Measurements from ENCODE around the gene BAHD1.
A peak's percentile ranks its signal among the peaks of the same experiment; 100 is the strongest.

The BAHD1 gene

DNA sequence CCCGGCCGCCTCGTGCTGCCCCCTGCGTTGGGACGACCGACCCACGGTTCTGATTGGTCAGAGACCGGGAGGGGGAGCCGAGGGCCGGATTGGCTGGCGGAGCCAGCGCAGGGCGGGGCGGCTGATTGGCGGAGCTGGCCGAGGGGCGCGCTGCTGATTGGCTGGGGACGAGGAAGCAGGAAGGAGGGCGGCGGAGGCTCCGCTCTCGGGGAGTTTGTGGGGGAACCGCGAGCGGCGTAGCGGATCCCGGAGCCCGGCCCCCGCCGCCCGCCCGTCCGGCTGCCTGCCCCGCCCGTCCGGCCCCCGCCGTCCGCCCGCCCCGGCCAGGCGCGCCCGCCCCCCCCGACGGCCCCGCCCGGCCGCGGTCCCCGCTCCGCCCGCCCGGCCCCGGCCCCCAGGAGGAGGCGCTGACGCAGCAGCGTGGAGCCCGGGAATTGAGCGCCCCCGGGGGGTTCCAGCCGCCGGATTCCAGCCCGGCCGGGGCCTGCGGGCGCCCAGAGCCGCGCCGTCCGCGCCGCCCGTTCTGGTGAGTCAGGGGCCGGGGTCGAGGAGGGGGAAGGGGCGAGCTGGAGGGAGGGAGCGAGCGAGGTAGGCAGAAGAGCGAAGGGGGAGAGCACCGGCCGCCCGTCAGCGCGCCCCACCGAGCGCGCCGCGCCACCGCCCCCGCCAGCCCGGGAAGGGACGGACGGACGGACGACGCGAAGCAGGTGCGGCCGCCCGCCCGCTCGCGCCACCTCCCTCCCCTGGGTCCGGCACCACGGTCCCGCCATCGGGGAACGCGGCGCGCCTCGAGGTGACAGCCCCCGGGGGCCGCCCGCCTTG lies at the start of gene BAHD1:
BAHD1 (plus strand) TSS at position 211 of the 822 bp plus-strand sequence. CDS start 17,512 bp downstream, outside the sequence.
- peak; percentile 92 for DNase-seq

DNA sequence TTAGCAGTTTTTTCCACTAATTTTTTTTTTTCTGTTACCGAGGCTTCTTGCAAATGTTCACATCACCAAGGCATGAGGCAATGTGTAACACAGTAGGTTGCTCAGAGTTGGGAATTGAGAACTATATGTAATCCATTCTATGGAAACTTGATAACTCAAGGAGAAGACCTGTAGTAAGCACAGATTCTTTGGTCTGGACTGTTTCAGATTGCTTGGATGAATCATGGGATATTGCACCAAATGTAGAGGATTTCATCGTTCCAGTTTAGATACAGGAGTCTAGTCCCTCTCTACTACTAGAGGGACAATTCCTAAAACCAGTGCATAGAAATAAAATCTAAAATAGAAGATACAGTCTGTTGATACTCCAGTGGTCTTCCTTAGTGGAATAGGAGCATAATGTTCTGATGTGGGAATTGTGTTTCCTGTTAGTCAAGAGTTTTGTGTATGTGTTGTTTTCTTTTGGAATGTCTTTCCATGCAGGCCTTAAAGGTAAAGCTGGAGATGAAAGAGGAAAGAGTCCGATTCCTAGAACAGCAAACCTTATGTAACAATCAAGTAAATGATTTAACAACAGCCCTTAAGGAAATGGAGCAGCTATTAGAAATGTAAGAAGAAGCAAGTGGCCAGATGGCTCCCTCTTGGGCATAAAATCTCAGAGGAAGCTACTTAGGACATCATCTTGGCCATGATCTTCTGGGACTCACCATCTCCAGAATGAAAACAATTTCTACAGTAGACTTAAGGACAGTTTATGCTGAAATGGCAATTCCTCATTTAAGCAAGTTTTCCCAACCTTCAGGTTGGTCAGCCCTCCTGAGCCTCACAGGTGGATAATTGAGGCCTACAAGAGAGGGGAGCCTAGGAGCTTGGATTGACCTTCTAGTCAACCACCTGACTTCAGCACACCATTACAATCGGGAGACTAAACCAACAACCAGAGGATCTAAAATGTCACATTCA lies 47.5 kb upstream of the BAHD1 start:
- DNase-seq: no peak

DNA sequence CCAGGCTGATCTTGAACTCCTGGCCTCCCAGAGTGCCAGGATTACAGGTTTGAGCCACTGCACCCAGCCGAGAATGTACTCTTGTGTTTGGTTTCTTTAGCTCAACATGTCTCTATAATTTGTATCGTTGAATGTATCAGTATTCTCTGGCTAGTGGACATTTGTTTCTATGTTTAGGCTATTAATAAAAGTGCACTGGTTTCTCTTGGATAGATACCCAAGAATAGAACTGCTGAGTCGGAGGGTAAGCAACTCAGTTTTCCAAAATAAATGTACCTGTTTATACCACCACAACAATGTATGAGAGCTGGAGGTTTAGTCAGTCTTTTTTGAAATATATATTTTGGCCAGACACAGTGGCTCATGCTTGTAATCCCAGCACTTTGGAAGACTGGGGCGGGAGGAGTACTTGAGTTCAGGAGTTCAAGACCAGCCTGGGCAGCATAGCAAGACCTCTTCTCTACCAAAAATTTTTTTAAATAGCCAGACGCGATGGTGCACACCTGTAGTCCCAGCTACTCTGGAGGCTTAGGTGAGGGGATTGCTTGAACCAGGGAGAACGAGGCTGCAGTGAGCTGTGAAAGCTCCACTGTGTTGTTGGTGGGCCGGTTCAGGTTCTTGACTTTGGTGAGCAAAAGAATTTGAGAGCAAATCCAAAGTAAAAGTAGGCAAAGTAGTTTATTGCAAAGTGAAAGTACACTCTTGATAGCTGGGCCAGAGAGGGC lies 42.9 kb upstream of the BAHD1 start:
- no peak for DNase-seq

DNA sequence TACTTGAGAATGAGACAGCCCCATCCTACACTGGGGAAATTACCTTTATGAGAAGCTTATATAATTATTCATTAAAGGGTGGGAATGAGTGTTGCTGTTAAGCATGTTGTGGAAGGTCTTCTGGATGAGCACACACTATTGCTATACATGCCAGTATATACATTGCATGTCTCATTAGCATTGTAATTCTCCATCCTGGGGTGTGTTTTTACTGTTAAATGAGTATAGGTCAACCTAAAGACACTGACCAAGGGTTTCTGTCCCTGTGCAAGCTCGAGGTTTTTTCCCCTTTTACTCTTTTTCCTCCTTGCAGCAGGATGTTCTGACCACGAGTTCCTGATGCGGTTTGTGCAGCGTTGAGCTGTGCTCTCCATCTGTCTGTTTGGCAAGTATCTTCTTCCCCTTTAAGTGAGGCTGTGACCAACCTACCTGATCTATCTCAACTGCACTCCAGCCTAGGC lies 42.3 kb upstream of the BAHD1 start:
- no peak for DNase-seq

DNA sequence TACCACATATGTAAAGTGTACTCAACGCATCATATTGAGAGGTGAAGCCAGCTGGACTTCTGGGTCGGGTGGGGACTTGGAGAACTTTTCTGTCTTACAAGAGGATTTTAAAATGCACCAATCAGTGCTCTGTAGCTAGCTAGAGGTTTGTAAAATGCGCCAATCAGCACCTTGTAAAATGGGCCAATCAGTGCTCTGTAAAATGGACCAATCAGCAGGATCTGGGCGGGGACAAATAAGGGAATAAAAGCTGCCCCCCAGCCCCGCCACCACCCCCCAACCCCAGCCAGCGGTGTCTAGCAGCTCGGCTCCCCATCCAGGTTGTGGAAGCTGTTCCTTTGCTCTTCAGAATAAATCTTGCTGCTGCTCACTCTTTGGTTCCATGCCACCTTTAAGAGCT lies 41.4 kb upstream of the BAHD1 start:
- no peak for DNase-seq

DNA sequence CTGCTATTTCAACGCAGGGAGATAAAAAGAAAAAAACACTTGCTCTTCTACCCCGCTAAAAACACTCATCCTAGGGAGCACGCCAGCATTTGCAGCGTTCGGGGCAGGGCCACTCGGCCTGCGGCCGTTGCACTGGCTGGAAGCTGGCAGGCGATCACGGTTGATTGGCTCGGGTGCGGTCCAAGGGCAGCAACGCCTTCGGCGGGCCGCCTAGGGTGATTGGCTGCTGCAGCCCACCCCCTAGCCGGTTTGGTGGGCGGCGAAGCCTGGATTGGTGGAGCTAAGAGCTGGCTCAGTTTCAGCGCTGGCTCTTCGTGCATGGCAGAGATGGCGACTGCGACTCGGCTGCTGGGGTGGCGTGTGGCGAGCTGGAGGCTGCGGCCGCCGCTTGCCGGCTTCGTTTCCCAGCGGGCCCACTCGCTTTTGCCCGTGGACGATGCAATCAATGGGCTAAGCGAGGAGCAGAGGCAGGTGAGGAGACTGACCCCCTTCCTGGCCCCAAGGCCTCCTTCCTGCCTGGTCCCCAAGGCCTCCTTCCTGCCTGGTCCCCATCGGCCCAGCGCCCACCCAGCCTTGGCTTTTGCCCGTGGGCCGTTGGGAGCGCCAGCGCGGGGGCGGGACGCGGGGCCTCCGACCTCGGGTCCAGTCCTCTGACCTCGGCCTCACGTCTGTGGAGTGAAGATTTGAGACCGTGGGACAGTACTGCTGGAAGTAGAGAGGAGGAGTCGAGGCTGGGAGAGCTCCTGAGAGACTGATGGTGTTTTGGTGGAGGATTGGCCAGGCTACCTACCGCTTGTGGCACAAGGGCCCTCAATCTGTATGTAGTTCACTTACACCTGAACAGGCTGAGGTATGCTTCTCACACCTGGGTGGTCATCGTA lies 35.0 kb upstream of the BAHD1 start, which contains the start of gene IVD:
IVD (plus strand) TSS at position 295 of the 881 bp plus-strand sequence; CDS start at position 328, 33 bp downstream.
- peak; percentile 73 for DNase-seq

DNA sequence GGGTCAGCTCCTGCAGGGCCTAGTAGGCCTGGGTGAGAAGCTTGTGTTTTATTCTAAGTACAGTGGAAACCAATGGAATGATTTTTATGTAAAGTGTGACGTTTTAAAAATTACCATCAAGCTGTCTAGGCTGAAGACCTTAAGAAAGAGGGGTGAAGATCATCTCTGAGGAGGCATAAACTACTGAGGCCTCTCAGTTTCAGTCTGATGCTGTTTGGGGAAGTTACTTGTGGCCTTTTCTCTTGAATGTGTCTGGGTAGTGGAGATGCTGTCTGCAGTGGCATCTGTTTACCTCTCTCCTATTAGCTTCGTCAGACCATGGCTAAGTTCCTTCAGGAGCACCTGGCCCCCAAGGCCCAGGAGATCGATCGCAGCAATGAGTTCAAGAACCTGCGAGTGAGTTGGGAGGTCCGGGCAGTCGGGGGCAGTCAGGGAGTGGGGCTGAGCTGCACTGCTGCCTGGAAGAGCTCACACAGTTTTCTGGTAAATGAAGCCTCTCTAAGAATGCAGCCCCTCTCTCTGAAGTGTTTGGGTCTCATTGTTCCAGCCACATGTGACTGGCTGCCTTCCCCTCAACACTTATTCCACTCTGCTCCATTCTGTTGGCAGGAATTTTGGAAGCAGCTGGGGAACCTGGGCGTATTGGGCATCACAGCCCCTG lies 33.3 kb upstream of the BAHD1 start:
- no peak for DNase-seq

DNA sequence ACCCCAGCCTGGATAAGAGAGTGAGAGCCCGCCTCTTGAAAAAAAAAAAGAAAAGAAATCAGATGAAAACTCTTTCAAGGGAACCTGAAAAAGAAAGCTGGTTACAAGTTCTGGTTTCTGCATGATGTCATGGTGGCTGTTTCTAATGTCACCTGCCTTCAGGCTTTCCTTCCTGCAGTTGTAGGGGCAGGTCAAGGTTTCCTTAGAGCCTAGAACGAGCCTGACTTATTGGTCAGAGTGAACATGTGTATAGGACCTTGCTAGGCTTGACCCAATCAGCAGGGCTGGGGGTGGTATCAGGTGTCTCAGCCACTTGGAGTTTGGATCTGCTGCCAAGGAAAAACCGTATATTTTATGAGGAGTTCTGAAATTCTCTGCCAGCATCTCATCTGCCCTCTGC lies 31.4 kb upstream of the BAHD1 start:
- DNase-seq: no peak

DNA sequence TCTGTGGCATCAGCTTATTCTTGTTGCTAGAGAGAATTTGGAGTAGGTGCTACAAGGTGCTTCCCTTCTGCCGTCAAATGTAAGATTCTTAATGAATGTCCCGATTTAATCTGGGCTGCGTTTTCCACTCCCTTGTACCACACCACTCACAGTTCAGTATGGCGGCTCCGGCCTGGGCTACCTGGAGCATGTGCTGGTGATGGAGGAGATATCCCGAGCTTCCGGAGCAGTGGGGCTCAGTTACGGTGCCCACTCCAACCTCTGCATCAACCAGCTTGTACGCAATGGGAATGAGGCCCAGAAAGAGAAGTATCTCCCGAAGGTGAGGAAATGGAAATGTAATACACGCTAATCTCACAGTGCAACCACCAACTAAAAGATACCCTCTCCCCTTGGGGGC lies 30.3 kb upstream of the BAHD1 start:
- no peak for DNase-seq

DNA sequence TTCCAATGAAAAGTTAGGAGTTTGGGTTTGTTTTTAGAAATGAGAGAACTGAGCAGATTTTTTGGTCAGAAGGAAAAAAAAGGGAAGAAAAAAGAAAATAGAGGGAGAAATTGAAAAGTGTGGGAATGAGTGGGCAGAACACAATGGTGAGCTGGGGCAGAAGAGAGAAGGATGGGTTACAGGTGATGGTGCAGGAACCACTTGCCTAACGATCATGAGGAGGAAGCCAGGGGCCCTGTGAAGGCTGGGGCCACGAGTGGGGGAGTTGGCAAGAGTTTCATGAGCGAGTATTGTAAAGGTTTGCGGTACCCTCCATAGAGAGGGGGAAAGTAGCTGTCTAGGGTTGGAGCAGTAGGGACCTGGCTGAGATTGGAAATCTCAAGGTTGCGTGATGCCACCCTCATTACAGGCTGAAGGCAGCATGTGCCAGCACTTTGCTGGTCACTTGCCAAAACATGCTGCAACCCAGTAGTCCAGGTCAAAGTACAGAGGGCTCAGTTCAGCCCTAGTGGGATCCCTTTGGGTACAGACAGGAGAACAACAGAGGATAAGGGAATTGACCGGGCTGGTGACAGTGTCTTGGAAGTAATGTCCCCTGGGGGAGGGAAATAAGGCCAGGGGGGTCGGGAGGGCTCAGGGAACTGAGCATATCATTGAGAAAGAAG lies 28.5 kb upstream of the BAHD1 start:
- no peak for DNase-seq

DNA sequence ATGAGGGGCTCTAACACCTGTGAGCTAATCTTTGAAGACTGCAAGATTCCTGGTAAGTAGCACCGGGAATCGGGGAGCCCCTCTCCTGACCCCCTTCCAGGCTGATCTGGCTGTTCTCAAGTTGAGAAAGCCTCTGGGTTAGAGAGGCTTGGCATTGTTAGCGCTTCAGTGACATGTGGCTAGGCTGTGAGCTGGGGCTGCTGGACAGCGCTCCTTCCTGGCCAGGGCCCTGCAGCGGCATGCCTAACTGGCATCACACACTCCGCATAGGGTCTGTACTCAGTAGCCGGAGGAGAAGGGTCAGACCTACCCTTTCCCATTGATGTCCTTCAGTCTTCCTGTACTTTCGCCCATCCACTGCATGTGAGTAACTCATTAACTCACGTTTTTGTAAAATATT lies 27.7 kb upstream of the BAHD1 start:
- DNase-seq: no peak

DNA sequence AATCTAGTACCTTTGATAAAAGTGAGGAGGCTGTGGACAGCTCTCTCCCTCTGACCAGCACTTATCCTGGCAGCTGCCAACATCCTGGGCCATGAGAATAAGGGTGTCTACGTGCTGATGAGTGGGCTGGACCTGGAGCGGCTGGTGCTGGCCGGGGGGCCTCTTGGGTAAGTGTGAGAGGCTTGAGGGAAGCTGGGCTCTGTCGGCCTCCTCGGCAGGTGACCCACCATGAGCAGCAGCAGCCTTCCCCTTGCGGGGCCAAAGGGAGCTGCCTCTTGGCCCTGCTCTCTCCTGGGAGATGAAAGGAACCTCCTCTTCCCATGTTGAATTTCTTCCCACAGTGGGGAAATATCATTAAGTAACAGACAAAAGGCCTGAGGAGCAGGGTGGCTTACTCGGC lies 25.9 kb upstream of the BAHD1 start:
- no peak for DNase-seq

DNA sequence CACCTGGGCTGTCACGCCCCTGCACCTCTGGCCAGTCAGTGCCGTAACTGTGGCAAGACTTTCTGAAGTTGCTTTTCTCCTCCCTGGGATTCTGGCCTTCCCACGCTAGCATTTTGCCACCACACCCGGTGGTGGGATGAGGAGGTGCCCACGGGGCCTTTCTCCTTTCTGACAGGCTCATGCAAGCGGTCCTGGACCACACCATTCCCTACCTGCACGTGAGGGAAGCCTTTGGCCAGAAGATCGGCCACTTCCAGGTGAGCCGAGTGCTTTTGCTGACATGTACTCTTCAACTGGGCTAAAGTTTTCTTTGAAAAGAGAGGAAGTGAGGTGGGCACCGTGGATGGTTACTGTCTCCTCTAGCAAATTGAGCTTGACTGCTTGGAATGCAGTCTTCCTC lies 25.5 kb upstream of the BAHD1 start:
- no peak for DNase-seq

DNA sequence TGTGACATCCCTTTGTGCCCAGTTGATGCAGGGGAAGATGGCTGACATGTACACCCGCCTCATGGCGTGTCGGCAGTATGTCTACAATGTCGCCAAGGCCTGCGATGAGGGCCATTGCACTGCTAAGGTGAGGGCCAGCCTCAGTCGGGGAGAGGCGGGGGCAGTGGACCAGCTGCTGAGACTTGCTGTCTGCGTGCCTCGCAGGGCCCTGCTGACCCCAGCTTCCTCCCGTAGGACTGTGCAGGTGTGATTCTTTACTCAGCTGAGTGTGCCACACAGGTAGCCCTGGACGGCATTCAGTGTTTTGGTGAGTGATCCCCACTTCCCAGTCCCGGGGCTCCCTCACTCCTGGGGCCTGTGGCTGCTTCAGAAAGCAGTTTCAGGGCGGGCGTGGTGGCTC lies 24.7 kb upstream of the BAHD1 start:
- DNase-seq: no peak

DNA sequence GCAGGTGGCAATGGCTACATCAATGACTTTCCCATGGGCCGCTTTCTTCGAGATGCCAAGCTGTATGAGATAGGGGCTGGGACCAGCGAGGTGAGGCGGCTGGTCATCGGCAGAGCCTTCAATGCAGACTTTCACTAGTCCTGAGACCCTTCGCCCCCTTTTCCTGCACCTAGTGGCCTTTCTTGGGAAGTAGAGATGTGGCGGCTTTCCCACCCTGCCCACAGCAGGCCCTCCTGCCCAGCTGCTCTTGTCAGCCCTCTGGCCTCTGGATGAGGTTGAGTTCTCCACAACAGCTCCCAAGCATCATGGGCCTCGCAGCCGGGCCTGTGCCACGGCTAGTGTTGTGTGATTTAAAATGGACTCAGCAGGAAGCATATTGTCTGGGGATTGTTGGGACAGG lies 22.6 kb upstream of the BAHD1 start:
- no peak for DNase-seq

DNA sequence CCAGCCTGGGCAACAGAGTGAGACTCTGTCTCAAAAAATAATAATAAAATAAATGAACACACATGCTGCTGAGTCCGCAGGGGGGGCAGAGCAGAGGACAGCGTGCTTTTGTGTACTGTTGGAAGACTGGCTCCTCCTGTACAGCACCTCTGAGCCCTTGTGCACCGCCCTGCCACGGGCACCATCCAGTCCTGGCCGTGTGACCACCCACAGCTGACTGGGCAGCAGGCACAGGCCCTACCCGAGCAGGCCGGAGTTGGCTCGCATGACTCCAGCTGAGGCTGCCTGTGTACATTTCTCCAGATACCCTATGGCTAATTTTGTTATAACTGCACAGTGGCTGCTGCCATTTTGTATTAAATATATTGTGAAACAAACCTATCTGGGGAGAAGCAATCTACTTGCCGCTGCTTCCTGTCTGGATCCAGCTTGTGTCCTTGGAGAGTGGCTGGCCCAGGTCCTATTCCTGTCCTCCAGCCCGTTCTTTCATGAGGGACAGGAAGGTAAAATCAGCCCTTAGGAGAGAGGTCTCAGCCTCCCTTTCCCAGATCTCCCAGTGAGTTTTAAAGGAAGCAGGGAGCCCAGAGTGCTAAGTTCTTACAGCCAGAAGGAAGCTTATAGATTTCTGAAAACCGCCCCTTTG lies 20.6 kb upstream of the BAHD1 start:
- DNase-seq: no peak

DNA sequence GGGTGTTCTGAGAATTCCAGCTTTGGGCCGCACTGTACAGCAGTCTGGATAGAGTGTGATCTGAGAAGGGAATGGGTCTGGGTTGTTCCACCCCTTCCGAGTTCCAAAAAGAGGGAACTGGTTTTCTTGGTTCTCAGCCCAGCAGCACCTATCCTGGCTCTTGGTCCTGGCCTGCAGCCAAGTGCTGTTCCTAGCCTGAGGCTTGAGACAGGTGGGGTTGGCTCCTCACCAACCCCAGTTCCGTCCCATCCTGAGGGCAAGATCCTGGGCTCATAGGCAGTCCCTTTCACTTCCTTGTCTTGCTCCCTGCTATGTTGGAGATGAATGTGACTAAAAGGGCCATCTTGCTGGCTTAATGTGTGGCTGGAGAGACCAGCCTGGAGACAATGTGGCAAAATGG lies 20.0 kb upstream of the BAHD1 start:
- no peak for DNase-seq

DNA sequence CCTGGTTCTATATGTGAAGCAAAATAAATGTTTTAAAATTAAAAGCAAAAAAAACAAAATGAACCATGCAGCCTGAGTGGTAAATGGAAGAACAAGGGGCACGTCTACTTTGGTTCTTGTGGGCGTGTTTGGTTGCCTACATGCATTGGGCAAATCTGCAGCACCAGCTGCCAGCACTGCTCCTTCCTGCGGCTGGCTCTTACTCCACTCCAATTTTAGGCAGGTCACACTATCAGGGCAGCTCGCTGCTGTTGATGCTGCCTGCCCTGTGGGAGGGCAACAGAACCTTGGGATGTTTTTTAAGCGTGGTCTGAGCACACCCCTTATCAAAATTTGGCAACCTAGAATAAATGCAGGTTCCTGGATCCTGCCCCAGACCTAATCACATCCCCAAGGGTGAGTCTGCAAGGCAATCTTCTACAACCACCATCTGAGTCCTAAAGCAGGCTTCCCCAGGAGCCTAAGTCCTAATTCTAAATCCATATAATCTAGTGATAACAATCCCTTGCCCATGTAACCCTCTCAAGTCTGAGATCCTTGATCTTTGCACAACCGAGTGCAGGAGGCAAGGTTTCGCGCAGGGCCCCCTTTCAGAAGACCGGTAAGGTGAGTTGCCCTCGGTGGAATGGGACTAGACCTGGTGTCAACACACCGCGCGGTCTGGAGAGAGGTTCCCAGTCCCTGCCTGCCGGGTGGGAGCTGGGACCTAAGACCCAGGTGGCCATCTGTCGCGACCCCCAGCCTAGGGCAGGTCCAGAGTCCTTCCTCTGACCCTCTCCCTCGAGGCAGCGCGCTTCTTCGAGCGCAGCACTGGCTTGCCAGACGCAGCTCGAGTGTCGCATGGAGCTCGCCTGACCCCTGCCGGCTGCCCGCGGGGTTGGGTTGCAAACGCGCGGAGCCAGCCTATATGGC lies 19.3 kb upstream of the BAHD1 start:
- DNase-seq: peak; percentile 80

DNA sequence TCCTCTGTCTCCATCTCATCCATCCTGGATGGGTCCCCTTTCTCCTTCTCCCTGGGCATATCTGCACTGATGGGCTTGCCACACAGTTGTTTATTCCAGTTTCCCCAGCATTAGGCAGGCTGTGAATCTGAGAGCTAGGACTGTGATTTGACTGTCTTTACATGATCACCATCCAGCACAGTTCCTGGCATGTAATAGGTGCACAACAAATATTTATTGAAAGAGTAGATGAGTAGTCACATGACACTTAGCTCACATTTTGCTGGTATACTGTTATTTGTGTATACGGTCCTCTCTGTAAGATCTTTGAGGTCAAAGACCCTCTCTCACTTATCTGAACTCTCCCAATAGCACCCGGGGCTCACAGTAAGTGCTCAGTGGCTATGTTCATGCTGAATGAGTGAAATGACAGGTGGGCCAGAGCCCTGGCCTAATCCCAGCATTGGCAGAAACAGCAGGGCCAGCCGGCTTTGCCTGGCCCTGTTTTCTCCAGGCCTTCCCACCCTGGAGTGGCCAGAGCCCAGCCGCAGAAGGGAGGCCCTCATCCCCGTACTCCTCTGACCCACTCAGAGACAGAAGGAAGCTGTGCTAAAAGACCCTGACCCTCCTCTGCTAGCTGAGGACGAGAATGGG lies 16.2 kb upstream of the BAHD1 start:
- no peak for DNase-seq

Data from activated T-cell treated with anti-CD3 and anti-CD28 coated beads for 4 hours (primary cell).